Measurements from ENCODE around the gene GLRX2.

Gene GLRX2

DNA sequence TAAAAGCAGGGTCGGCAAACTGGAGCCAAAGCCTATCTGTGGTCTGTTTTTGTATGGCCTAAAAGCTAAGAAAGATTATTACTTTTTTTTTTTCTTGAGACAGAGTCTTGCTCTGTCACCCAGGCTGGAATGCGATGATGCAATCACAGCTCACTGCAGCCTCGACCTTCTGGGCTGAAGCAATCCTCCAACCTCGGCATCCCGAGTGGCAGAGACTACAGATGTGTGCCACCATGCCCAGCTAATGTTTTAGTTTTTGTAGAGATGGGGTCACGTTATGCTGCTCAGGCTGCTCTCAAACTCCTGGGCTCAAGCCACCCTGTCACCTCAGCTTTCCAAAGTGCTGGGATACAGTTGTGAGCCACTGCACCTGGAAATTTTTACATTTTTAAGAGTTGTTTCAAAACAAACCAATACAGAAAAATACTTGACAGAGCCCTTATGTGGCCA is 6.5 kb upstream of the GLRX2 start:
- peak; percentile 83 for DNase-seq

DNA sequence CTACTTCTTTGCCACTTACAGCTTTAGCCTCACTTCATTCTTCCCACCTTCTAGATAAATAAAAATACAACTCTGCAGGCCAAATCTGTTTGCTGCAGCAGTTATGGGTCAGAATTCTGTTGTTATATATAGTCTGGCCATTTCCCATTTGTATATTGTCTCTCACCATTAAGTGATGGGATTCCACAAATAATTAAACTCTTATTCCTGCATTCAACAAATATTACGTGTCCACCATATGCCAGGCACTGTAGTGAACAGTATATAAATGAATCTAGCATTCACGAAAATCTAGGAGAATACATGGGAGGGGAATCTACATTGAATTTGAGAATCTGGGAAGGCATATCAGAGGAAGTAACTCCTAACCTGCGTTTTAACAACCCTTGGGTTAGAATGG is 5.7 kb upstream of the GLRX2 start:
- no peak for DNase-seq

DNA sequence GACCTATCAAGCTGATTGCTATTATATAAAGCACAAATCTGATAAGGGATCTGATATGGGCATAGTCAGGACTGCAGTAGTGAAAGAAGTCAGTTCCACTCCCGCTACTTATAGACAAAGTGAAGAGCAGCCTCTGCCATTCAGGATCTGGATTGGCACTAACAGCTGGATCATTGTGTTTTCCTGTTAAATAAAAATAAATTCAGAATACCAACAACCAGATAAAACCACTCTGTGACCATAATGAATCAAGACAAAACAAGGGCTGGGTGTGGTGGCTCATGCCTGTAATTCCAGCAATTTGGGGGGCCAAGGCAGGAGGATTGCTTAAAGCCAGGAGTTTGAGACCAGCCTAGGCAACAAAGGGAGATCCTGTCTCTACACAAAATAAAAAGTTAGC is 5.0 kb upstream of the GLRX2 start:
- no peak for DNase-seq

GRCh38 chr1:193109619-193110018 is 4.4 kb upstream of the GLRX2 start:
- no peak for DNase-seq

GRCh38 chr1:193108471-193108870 is 3.3 kb upstream of the GLRX2 start:
- no peak for DNase-seq

DNA sequence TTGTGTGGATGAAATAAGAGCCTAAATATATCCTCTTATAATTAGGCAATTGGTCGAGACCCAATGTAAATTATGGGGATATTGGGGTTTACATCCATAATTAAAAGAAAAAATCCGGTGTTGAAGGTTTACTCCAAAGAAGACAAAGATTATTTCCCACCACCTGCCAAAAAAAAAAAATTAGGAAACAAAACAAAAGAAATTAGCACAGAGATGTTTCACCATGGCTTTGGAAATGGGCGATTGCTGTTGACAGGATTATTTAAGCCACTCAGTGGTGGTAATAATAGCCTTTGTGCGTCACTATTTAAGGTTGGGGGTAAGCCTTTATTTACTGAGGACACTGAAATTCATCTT is 585 bp upstream of the GLRX2 start:
- no peak for DNase-seq

- DNase-seq = peak; percentile 80
Observed at GRCh38 chr1:193104502-193104906, 710 bp downstream of the GLRX2 start.

DNA sequence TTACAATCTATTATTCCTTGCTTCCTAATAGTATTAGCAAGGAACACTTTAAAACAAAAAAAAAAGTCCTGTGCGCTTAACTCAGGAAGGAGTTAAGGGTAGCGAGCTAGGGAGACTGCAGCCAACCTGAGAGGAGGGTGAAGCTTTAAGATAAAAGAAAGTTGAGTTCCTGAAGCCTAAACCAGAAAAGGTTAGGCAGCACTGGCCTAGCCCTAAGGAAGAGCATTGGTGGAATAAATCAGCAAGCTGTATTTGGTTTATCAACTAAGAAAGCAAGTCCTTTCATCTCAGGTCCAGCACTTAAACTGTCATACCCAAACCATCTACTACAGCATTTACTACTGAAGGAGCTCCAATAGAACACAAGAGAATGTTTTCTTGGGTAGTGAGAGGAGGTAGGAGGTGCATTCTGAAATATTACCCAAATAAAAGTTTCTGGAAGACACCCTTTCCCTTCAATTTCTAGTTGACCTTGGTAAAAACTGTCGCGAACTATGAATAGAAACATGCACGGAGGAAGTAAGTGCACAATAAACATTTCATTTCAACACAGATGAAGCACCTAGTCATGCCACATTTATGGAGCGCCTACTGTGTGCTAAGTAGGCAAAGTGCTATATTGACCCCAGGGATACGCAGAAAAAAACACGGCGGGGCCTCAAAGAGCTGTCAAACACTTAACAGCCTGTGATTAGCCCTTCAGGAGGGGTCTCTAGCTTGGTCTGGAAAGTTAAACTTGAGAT is 1.3 kb downstream of the GLRX2 start:
- peak; percentile 50 for DNase-seq

DNA sequence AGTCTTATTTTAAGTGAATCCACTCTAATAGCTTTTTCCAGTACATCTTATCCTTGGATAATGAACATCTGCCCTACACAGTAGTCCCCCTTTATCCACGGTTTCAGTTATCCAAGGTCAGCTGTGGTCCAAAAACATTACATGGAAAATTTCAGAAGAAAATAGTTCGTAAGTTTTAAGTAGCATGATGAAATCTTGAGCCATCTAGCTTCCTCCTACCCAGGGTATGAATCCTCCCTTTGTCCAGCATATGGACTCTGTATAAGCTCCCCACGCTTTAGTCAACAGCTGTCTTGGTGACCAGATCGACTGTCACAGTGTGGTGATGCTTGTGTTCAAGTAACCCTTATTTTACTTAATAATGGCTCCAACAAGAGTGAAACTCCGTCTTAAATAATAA is 2.6 kb downstream of the GLRX2 start:
- DNase-seq = no peak

DNA sequence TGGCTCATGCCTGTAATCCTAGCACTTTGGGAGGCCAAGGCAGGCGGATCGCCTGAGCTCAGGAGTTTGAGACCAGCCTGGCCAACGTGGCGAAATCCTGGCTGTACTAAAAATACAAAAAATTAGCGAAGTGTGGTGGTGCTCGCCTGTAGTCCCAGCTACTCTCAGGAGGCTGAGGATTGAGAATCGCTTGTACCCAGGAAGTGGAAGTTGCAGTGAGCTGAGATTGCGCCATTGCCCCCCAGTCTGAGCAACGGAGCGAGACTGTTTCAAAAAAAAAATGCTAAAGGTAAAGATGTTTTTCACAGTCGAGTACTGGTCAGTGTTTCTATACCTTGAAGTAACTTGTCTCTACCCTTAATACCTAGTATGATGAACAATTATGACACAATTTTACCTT is 11.1 kb downstream of the GLRX2 start:
- DNase-seq = no peak

DNA sequence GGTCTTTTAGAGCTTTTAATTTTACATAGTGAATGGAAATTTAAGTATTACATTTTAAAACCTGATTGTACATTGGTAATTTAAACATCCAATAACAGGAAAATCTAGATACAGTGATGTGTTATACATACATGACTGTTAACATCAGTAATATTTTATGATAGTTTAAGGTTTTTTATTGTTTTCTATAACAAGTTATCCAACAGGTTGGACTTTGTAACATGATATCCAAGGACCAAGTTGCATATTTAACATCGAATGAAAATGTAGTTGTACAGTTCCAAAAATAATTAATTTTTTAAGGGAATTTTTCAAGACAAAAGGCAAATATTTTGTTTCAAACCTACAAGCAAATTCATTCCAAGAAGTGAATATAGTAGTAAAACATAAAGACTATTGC is 14.3 kb downstream of the GLRX2 start:
- no peak for DNase-seq

- no peak for DNase-seq
Observed at GRCh38 chr1:193087893-193088292, 17.3 kb downstream of the GLRX2 start.

DNA sequence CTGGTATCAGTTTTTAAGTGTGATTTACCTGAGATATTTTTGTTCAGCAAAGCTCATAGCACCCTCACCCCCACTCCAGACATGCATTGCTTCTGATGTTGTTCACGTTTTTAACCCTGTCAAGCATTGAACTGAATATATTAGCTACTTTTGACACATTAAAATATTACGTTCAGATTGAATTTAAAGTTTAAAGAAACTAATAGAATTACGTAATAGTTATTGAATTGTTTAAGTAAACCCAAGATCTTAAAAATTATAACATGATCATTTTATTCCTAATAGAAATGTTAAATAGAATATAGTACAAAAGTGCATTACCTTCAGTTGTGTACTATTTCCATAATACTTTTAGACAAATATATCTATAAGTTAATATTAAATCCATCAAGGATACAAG is 18.9 kb downstream of the GLRX2 start:
- no peak for DNase-seq

DNA sequence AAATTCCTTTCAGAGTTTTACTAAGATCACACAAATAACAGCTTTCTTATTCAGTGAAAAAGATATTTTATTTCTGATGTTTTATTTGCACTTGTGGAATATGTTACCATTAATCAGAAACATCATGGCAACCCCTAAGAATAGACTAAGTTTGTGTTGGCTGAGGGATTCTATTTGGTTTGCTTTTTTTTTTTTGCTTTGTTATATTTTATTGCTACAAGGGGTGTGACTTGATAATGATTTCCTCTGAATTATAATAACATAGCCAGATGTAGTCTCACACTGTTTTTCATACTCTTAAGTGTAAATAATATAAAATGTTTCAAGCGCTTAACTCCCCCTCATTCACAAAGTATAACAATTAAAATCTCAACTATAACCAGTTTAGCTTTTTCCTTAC is 20.0 kb downstream of the GLRX2 start:
- no peak for DNase-seq

- no peak for DNase-seq
Observed at GRCh38 chr1:193083365-193084088, 21.7 kb downstream of the GLRX2 start.

DNA sequence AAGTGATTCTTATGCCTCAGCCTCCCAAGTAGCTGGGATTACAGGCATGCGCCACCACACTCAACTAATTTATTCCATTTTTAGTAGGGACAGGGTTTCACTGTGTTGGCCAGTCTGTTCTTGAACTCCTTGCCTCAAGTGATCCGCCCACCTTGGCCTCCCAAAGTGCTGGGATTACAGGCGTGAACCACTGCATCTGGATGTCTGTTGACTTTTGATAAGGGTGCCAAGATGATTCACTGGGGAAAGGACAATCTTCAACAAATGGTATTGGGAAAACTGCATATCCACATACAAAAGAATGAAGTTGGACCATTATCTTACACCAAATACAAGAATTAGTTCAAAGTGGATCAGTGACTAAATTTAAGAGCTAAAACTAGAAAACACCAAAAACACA is 26.0 kb downstream of the GLRX2 start:
- no peak for DNase-seq

- no peak for DNase-seq
Observed at GRCh38 chr1:193077991-193078390, 27.2 kb downstream of the GLRX2 start.

DNA sequence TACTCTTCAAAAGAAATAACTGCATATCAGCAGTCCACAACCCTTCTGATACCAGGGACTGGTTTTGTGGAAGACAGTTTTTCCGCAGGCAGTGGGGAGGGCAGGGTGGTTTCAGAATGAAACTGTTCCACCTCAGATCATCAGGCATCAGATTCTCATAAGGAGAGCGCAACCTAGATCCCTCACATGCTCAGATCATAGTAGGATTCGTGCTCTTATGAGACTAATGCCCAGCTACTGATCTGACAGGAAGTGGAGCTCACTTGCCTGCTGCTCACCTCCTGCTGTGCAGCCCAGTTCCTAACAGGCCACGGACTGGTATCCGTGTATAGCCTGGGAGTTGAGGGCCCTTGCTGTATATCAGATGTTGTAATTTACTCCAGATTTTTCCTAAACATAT is 34.3 kb downstream of the GLRX2 start:
- no peak for DNase-seq

DNA sequence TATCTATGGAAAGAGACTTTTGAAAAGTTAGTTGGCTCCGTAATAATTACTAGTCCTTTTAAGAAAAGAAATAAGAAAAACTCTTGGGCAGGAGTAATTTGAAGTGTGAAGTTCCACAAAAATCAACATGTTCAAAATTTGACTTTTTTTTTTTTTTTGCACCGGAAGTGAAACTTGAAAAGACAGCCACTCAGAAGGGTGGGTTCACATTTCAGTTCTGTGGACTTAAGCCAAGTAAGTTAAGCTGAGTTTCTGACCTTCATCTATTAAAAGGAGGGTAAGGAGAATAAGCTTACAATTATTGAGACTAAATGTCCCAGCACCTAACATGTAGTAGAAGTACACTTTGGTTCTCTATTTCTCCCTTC is 34.8 kb downstream of the GLRX2 start:
- DNase-seq = peak; percentile 78

GRCh38 chr1:193069748-193070385 is 35.3 kb downstream of the GLRX2 start:
- DNase-seq = peak; percentile 81

GRCh38 chr1:193068013-193068412 is 37.2 kb downstream of the GLRX2 start:
- peak; percentile 91 for DNase-seq

DNA sequence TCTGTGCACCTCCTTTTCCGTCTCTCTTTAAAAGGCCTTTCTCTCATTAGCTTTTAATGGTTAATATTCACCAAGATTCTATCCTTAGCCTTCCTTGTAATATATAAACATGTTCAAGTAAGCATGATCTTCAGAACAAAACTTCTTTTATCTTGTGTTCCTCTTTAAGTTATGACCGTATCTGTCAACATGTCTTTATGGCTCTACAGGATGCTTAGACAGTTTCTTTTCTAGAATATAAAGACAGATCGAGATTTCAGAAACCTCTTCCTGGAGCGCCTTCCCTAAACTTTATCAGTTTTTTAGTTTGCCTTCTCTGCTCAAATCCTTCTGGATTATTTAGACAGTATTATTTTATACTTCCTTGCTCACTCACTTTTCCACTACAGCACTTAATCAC is 38.6 kb downstream of the GLRX2 start:
- DNase-seq = peak; percentile 64

GRCh38 chr1:193065954-193066353 is 39.3 kb downstream of the GLRX2 start:
- DNase-seq = peak; percentile 51
